ENCODE measurements around the gene NUP205. TPM values are rescaled to one million over a fixed set of nuclear protein-coding genes. Genes with fewer than 3 reads are reported as not detected.
"Not testable (repeated sequence)": the region's sequence is repeated elsewhere in the genome, so short reads cannot be mapped to it uniquely, and the experiment has no call there.

NUP205 gene
- total RNA-seq, 1 experiment from 2014 or later, result 85.5 TPM

DNA sequence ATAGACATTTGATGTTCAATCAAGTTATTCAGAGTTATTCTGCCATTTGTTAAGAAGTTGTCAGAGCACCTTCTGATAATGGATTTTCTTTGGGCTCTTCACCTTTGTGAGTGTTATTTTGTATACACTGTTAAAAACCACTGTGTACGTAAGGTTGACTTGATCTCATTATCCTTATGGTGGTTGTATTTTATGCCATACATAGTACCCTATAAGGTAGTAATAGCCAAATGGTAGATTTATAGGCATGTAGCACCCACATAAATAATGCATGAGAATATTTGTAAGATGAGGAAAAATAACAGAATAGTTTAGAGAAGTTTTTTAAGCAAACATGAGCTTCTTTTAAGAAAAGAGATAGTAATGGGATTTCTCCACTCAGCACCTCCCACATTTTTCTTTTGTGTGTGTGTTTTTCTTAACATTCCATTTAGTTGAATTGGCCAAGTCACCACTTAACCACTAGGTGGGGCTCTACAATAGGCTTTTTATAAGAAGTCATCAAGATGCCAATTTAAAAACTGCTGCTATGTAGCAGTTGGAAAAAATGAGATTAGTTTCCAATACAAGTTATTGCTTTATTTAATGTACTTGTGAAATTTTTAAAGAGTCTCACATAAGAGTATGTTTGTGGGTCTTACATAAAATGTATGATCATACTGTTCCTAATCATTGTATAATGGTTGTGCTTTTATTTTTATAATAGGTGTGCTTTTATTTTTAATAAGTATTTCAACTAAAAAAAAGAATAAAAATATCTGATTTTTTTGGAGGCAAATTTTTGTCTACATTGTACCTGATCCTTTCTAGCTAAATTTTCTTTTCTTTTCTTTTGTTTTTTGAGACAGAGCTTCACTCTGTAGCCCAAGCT is 63.5 kb downstream of the NUP205 start:
- peak; percentile 92 for DNase-seq (ENCODE audit: low spot score)

DNA sequence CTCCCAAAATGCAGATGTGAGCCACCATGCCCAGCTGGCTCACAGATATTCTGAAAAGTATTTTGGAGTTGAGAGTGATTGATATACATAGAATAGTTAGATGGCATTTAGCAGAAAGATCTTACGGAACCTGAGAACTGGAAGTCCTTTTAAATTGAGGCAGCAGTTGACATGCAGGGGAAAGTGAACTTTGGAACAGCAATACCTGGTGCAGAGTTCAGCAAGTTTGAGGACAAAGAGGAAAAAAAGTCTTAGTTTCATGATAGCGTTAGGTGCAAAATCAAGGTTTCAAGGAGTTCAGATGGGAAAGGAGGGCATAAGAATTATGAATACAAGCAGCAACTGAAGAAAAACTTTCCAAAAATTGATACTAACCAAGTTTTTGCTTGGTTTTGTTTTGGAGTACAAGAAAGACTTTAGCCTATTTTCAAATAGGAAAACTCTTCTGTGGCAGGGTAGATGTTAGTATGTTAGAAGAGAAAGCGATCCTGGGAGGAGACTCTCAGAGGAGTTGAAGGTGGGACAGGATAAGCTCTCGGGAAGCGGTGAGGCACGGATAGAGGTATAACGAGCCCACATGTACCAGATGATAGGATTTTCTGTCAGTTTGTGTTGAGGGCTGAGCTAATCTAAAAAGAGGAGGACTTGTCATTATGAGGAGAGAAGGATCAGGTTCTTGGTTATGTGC is 76.6 kb downstream of the NUP205 start:
- no peak for DNase-seq (ENCODE audit: low spot score)

GRCh38 chr7:135639690-135640089 is 82.0 kb downstream of the NUP205 start:
- not testable (repeated sequence) for DNase-seq (ENCODE audit: low spot score)

DNA sequence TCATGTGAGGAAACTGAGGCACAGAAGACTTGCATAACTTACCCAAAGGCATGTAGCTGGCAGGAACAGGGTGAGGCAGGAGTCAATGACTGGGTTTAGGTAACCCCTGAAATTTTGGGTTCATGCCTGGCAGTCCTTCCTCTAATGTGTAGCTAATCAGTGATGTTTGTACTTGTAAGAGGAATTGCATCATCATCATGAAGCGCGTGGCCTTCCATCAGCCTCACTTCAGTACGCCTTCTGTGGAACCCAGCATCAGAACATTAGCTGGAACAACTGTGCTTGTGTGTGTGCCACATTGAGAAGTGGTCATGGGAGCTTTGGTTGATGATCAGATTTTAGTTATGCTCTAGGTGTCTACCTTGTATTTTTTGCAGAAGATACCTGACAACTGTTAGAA is 86.4 kb downstream of the NUP205 start:
- DNase-seq (ENCODE audit: low spot score), result no peak

- DNase-seq (ENCODE audit: low spot score), result no peak
Measured at GRCh38 chr7:135644729-135645128, 87.0 kb downstream of the NUP205 start.

DNA sequence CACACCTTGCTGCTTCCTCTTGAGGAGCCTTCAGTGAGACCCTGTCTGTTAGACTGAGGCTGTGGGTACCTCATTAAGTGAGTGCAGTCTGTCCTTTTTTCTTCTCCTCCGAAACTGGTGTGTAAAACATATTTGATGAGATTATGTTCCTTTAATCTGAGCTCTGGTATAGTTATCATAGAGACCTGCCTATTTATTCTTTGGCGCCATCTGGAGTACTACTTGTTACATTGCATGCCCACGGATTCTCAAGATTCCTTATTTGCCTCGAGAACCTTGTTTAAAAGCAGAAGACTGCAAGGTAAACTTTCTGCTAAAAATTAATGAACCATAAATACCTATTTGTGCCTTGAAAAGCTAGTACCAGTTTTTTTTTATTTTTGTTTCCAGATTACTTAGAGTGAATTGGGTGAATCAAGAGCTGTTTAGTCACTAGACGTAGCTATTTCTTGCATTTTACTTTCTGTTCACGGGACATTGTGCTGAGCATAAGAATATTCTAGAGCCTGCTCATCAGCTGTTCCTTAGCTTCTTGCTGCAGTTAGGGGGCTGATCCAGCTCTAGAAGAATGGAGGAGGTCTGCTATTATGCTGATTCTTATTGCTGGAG is 87.7 kb downstream of the NUP205 start:
- DNase-seq (ENCODE audit: low spot score), result peak; percentile 68

DNA sequence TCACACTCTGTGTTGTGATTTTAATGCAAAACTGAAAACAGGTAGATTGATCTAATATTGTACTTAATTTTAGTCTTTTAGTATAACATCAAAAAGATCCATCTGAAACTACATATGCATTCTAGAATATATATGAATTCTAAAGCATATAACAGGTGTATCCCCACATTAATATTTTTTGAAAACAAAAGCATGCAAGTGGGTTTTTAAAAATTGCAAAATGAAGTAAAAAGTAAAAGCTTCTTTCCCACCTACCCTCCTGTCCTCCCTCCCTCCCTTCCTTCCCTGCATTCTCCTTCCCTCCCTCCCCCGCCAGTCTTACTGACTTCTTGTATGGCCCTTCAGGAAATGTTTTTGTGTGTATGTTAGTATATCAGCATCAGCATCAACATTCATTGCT is 90.0 kb downstream of the NUP205 start:
- DNase-seq (ENCODE audit: low spot score), result no peak

DNA sequence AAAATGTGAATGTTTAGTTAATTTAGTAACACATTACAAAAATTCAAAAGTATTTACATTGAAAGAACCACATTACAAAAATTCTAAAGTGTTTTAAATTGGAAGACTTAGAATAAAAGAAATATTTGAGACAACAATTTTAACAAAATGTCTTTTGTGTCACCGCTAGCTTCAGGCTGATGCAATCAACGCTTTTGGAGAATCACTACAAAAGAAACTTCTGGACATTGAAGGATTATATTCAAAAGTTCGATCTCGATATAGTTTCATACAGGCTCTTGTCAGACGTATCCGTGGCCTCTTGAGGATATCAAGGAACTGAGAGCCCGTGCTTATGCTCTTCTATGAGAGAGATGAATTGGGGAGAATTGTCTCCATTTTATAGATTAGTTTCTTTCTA is 90.5 kb downstream of the NUP205 start:
- DNase-seq (ENCODE audit: low spot score), result no peak

DNA sequence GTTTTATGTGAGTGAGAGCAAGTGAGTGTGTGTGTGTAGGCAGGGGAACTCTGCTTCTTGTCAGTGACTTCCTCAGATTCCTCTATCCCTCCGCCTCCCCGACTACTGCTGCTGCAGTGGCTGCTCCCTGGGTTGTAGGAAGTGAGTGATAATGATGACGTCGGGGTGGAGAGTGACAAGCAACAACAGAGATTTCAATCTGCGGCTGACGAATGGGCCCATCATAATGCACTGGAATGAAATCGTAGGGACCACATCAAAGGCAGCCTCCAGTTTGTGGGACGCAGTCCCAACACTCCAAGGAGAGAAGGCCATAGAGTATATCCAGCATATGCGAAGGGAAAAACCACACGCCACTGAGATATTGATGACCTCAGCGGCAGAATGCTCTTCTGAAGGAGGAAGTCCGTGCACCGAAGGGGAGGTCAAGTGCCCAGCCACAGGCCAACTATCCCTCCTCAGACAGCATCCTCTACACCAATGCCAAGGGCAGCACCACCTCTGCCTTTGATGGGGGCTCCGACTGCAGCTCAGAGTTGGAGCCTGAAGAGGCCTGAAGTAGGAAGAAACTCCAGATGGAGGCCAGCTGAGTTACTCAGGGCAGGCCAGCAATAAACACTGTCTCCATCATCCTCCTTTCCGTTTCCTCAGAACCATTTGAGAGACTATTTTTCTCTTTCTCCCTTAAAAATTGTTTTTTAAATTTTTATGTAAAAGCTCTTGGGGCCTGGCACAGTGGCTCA is 93.3 kb downstream of the NUP205 start:
- DNase-seq (ENCODE audit: low spot score), result peak; percentile 58

DNA sequence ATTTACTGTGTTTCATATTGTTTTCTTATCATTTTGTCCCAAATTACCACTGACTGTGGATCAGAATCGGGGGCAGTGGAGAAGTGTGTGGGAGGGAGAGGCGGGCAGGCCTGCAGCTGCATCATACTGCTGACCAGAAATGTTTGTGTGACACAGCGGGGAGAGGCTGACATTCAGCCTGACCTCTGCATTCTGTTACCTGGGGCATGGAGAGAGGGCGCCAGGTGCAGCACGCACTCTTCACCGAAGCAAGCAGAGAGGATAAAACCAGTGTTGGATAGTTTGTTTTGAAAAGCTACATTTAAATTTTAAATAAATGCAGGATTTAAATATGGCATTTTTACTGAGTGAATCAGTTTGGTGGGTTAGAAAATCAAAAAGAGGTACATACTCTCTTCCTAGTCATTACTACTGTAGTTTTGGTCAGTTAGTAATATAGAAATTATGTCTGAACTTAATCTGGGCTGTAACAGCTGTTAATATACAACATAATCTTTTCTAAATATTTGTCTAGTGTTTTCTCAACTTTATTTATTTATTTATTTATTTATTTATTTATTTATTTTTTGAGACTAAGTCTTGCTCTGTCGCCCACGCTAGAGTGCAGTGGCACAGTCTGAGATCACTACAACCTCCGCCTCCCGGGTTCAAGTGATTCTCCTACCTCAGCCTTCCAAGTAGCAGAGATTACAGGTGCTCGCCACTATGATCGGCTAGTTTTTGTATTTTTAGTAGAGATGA is 95.8 kb downstream of the NUP205 start:
- DNase-seq (ENCODE audit: low spot score), result no peak

DNA sequence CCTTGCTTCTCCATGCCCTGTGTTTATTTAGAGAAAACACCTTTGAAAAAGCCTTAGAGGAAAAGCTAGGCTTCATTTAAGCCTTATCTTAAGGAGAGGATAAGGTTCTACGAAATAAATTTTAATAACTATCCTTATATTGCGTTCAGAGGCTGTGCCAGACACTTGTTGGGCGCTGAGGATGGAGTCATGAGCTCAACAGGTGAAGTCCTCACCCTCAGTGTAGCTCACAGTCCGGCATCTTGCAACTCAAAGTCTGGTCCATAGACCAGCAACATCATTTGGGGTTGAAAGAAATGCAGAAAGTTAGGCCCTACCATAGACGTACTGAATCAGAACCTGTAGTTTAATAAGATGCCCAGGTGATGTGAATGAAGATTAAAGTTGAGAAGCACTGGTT is 100.8 kb downstream of the NUP205 start:
- DNase-seq (ENCODE audit: low spot score), result no peak

DNA sequence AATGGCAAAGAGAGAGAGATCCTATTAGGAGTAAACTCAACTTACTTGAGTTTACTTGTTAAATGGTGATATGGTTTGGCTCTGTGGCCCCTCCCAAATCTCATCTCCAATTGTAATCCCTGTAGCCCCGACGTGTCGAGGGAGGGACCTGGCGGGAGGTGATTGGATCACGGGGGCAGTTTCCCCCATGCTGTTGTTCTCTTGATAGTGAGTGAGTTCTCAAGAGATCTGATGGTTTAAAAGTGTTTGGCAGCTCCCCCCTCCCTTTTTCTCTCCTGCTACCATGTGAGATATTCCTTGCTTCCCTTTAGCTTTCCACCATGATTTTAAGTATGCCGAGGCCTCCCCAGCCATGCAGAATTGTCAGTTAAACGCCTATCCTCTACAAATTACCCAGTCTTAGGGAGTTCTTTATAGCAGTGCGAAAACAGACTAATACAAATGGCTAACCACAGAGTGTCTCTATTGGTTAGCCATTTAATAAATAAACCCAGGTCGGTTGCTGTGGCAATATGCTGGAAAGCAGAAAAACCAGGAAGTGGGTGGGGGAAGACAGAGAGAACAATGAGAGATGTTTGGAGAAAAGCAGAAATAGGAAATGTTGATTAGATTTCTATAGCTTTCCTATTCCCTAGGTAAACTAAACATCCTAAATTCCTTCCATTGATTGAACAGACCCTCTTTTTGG is 101.6 kb downstream of the NUP205 start:
- no peak for DNase-seq (ENCODE audit: low spot score)

DNA sequence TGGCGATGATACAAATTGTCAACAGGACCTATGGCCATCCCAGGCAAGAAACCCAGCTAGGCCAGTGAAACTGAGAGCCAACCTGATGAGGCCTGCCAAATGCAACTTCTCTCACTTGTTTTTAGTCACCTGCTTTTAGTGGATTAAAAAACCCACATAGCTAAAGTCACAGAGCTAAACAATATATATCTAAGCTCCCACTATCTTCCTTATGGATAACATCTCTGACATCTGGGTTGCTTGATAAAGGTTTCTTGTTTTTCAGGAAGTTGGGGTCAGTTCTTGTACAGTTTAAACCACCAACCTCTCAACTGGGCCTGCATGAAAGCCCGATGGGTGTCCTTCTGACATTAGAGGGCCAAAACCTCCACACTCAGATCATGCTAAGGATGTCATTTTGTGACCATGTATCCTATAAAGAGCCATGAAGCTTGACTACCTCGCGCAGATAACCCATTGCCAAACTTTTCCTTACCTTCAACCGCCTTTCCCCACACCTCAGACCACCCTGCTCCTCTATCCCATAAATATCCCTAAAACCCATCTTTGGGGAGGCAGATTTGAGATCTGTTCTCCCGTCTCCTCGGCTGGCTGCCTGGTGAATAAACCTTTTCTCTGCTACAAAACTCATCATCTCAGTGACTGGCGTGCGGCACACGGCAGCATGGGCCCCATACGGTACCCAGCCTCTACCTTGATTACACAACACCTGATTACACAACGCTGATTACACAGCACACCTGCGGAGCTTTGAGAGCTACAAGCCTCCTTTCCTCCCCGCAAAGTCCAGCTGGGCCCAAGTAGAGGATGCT is 103.8 kb downstream of the NUP205 start:
- peak; percentile 43 for DNase-seq (ENCODE audit: low spot score)

- DNase-seq (ENCODE audit: low spot score), result no peak
Measured at GRCh38 chr7:135662123-135662372, 104.3 kb downstream of the NUP205 start.

GRCh38 chr7:135662373-135663114 is 104.8 kb downstream of the NUP205 start, which contains the start of gene STMP1:
TSS of gene STMP1 (plus strand) at chr7:135662514.
- peak; percentile 98 for DNase-seq (ENCODE audit: low spot score)

GRCh38 chr7:135664046-135664589 is 106.4 kb downstream of the NUP205 start:
- no peak for DNase-seq (ENCODE audit: low spot score)

DNA sequence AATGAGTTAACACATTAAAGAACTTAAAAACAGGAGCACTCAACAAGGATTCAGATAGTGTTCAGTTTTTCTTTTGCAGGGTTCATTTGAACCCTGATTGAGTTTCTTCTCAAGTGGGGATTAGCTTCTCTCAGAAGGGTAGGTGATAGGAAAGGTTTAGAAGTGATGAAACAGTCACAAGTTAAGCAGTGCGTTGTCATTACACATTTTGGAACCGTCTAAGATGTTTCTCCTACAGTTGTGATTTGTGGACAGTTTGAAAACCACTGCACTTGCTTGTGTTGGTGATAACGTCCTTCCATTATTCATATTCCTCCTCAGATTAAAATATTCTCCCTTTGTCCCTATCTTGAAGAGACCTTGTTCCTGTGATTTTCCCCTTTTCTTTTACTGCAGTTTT is 107.3 kb downstream of the NUP205 start:
- no peak for DNase-seq (ENCODE audit: low spot score)

GRCh38 chr7:135666156-135666555 is 108.4 kb downstream of the NUP205 start:
- DNase-seq (ENCODE audit: low spot score), result no peak

- no peak for DNase-seq (ENCODE audit: low spot score)
Measured at GRCh38 chr7:135666846-135667245, 109.1 kb downstream of the NUP205 start.

Data from HT-29 (cell line).